ENCODE results near the gene EMP1.

The EMP1 gene

DNA sequence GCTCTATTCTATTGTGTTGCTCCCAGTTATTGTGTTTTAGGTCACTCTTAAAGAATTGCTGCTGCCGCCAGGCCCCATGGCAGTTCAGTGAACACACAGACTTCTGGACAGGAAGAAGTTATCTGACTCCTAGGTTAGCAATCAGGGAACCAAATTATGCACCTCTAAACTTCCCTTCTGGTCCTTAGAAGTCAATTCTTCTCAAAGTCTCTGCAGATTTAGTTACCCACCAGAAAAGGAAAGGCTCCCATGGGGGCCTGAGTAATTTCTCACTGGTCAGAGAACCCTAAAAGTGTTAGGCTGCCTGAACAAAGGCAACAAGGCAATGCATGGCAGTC is 10.0 kb downstream of the EMP1 start:
- no peak overlapping the region for H3K4me2 ChIP-seq (ENCODE audit: low read length)
- no peaks in the 10 kb centered on the region for H4K20me1 ChIP-seq (ENCODE audit: insufficient read depth, low read length)
- H3K9me3 ChIP-seq (ENCODE audit: low read length), result no peaks in the 10 kb centered on the region
- peaks cover 7% of the 10 kb centered on the region for H3K27me3 ChIP-seq (ENCODE audit: insufficient read depth, low read length)
- H3K36me3 ChIP-seq (ENCODE audit: insufficient read depth, low read length), result no peaks in the 10 kb centered on the region
- no peaks in the 10 kb centered on the region for H3F3A ChIP-seq (ENCODE audit: insufficient read depth, low read length)
- TF ChIP-seq EZH2 (IDR thresholded peaks at IDR 0.05; ENCODE audit: borderline replicate concordance, low read length), result no peak
- TF ChIP-seq, protein P1, sequence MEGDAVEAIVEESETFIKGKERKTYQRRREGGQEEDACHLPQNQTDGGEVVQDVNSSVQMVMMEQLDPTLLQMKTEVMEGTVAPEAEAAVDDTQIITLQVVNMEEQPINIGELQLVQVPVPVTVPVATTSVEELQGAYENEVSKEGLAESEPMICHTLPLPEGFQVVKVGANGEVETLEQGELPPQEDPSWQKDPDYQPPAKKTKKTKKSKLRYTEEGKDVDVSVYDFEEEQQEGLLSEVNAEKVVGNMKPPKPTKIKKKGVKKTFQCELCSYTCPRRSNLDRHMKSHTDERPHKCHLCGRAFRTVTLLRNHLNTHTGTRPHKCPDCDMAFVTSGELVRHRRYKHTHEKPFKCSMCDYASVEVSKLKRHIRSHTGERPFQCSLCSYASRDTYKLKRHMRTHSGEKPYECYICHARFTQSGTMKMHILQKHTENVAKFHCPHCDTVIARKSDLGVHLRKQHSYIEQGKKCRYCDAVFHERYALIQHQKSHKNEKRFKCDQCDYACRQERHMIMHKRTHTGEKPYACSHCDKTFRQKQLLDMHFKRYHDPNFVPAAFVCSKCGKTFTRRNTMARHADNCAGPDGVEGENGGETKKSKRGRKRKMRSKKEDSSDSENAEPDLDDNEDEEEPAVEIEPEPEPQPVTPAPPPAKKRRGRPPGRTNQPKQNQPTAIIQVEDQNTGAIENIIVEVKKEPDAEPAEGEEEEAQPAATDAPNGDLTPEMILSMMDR (IDR thresholded peaks at IDR 0.05; ENCODE audit: low read length), result no peak
- H3K4me3 ChIP-seq (ENCODE audit: low read depth, low read length, poor library complexity, severe bottlenecking), result no peak overlapping the region
- no peaks in the 10 kb centered on the region for H3K9me2 ChIP-seq (ENCODE audit: low read depth, low read length)
- H3K9ac ChIP-seq (ENCODE audit: low read length), result no peak overlapping the region
- H3K79me2 ChIP-seq (ENCODE audit: insufficient read depth, low read length), result no peaks in the 10 kb centered on the region
- H3K27ac ChIP-seq (ENCODE audit: low read depth, low read length, poor library complexity, severe bottlenecking), result no peak overlapping the region
- H3K4me1 ChIP-seq (ENCODE audit: insufficient read depth, low read length, severe bottlenecking), result no peaks in the 10 kb centered on the region
- H2AFZ ChIP-seq (ENCODE audit: low read length), result no peak overlapping the region

DNA sequence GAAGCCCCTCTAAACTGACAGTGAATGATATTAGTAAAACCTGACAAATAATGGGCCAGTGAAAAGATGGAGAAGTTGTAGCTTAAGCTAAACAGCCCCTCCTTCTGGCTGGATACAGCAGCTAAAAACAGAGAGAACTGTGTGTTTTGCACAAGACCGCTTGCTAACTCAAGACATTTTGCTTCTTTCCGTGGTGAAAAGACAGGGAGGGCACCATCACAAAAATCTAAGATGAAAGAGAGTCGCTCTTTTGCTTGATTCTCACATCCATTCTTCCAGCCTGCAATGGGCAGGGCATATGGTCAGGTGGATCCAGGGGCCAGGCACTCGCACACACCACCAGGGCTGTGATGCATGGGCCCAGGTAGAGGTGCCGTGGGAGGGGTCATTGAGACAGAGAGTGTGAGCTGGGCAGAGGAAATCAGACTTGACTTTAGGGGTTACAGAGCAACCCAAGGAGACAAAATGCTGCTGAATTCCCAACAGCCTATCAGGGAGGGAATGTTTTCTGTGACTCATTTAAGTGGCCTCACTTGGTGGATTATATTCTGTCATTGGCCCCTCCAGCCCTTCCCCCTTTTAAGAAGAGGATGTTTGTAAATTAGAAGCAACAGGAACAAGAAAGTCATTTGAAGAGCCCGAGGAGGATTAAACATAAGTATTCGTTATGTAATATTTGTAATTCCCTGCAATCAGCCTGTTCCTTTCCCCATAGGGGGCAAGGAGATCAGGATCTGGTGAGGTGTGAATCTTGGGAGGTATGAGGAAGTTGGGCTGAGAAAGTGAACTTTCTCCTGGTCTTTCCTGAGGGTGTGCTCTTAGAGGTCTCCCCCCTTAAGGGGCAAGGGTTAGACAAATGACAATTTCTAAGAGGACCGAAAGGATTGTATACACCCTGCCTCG is 12.3 kb downstream of the EMP1 start:
- Histone ChIP-seq H3K79me2 (ENCODE audit: insufficient read depth, low read length) (no peaks in the 10 kb centered on the region), H3K9me2 (ENCODE audit: low read depth, low read length) (no peaks in the 10 kb centered on the region), H3K36me3 (ENCODE audit: insufficient read depth, low read length) (no peaks in the 10 kb centered on the region), H3K4me2 (ENCODE audit: low read length) (no peak overlapping the region), H3K27me3 (ENCODE audit: insufficient read depth, low read length) (peaks cover 3% of the 10 kb centered on the region), H4K20me1 (ENCODE audit: insufficient read depth, low read length) (no peaks in the 10 kb centered on the region), H2AFZ (ENCODE audit: low read length) (no peak overlapping the region), H3F3A (ENCODE audit: insufficient read depth, low read length) (no peaks in the 10 kb centered on the region), H3K9me3 (ENCODE audit: low read length) (no peaks in the 10 kb centered on the region), H3K9ac (ENCODE audit: low read length) (no peak overlapping the region), H3K4me3 (ENCODE audit: low read depth, low read length, poor library complexity, severe bottlenecking) (no peak overlapping the region), H3K27ac (ENCODE audit: low read depth, low read length, poor library complexity, severe bottlenecking) (no peak overlapping the region), H3K4me1 (ENCODE audit: insufficient read depth, low read length, severe bottlenecking) (no peaks in the 10 kb centered on the region)
- no peak for TF ChIP-seq EZH2 (IDR thresholded peaks at IDR 0.05; ENCODE audit: borderline replicate concordance, low read length)
- TF ChIP-seq, protein P1 (IDR thresholded peaks at IDR 0.05; ENCODE audit: low read length), result peak; percentile 52

DNA sequence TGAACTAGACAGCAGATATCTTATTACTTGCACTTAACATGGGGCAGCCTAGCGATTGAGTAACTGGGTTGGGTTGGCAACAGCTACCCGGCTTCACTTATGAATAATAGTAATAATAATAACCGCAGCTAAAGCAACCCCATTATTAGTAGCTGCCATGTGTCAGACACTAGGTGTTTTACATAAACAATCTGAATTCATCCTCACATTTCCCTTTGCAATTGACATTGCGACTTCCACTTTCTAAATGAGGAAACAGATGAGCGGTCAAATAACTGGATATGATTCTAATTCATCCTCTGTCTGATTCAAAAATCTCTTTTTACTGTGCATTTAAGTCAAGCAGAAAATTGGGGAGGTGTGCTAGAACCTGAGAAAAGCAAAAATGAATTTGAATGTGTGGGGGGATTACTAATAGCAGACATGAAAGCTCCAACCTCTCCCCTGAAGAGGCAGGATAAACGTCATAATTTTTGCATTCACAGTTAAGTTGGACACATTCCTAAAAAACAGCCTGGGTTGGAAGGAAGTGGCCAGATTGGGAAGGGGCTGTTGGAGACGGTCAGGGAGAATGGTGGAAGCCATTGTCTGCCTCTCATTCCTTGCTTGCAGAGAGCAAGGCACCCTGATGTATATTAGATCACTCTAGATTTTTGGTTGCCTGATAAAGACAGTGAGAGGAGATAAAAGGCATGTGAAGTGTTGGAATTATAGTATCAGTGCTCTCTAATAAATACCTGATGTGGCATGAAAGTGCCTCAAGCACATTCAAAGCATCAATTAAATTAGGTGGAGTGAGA is 13.1 kb downstream of the EMP1 start:
- Histone ChIP-seq H3K9me3 (ENCODE audit: low read length) (no peaks in the 10 kb centered on the region), H3K4me3 (ENCODE audit: low read depth, low read length, poor library complexity, severe bottlenecking) (no peak overlapping the region), H3K9ac (ENCODE audit: low read length) (no peak overlapping the region), H4K20me1 (ENCODE audit: insufficient read depth, low read length) (no peaks in the 10 kb centered on the region), H3K27me3 (ENCODE audit: insufficient read depth, low read length) (peaks cover 3% of the 10 kb centered on the region; the same call in 1 of the 2 replicates), H3K27ac (ENCODE audit: low read depth, low read length, poor library complexity, severe bottlenecking) (no peak overlapping the region), H3F3A (ENCODE audit: insufficient read depth, low read length) (no peaks in the 10 kb centered on the region), H3K79me2 (ENCODE audit: insufficient read depth, low read length) (no peaks in the 10 kb centered on the region), H3K4me1 (ENCODE audit: insufficient read depth, low read length, severe bottlenecking) (no peaks in the 10 kb centered on the region), H3K36me3 (ENCODE audit: insufficient read depth, low read length) (no peaks in the 10 kb centered on the region), H3K4me2 (ENCODE audit: low read length) (no peak overlapping the region), H3K9me2 (ENCODE audit: low read depth, low read length) (no peaks in the 10 kb centered on the region), H2AFZ (ENCODE audit: low read length) (no peak overlapping the region)
- TF ChIP-seq EZH2 (IDR thresholded peaks at IDR 0.05; ENCODE audit: borderline replicate concordance, low read length), result no peak
- TF ChIP-seq, protein P1 (IDR thresholded peaks at IDR 0.05; ENCODE audit: low read length), result no peak
